OCI-LY1 (cell line): ENCODE measurements around the gene PLEKHA4.
"Not testable (repeated sequence)": the region's sequence is repeated elsewhere in the genome, so short reads cannot be mapped to it uniquely, and the experiment has no call there.

Source experiments
- EZH2 ChIP-seq: fragments of 200-600 bp; sonication (generic), shearing (Covaris generic); IDR thresholded peaks from 2 replicates; pipeline ENCODE4 v1.8.0; 2017; ENCODE audit warnings: borderline replicate concordance, mixed run types, mild to moderate bottlenecking, antibody characterized with exemption, low read length, moderate library complexity, mixed read lengths
- TF ChIP-seq, protein P1 (sequence below): fragments of 200-600 bp; sonication (generic), shearing (Covaris generic); IDR thresholded peaks from 2 replicates; pipeline ENCODE4 v1.5.1; 2017; ENCODE audit warnings: mild to moderate bottlenecking, antibody characterized with exemption, low read length, moderate library complexity, mixed read lengths

DNA sequence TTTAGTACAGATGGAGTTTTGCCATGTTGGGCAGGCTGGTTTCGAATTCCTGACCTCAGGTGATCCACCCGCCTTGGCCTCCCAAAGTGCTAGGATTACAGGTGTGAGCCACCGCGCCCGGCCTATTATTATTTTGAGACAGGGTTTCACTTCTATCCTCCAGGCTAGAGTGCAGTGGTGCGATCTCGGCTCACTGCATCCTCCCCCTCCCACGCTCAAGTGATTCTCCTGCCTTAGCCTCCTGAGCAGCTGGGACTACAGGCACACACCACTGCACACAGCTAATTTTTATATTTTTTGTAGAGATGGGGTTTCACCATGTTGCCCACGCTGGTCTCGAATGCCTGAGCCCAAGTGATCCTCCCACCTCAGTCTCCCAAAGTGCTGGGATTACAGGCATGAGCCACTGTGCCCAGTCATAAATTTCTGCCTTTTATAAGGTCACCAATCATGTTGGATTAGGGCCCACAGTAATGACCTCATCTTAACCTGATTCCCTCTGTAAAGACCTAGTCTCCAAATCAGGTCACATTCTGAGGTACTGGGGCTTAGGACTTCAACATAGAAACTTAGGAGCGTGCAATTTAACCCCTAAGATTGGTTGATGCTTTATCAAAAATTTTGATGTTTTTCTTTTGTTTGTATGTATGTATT, 41.1 kb upstream of the PLEKHA4 start:
- TF ChIP-seq EZH2: not testable (repeated sequence)
- TF ChIP-seq, protein P1, sequence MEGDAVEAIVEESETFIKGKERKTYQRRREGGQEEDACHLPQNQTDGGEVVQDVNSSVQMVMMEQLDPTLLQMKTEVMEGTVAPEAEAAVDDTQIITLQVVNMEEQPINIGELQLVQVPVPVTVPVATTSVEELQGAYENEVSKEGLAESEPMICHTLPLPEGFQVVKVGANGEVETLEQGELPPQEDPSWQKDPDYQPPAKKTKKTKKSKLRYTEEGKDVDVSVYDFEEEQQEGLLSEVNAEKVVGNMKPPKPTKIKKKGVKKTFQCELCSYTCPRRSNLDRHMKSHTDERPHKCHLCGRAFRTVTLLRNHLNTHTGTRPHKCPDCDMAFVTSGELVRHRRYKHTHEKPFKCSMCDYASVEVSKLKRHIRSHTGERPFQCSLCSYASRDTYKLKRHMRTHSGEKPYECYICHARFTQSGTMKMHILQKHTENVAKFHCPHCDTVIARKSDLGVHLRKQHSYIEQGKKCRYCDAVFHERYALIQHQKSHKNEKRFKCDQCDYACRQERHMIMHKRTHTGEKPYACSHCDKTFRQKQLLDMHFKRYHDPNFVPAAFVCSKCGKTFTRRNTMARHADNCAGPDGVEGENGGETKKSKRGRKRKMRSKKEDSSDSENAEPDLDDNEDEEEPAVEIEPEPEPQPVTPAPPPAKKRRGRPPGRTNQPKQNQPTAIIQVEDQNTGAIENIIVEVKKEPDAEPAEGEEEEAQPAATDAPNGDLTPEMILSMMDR: not testable (repeated sequence)
